ES-I3 (cell line): ENCODE measurements around the gene GRK5.

ENCODE experiments used
- H3K36me3 ChIP-seq: 2 replicates; pipeline ENCODE4 v1.6.1; 2013; ENCODE audit warnings: mild to moderate bottlenecking, low read length, control low read depth, moderate library complexity; ENCODE audit not compliant: insufficient read depth
- H3K4me1 ChIP-seq: 2 replicates; pipeline ENCODE4 v1.6.1; 2013; ENCODE audit warnings: mild to moderate bottlenecking, control low read depth, low read length; ENCODE audit not compliant: insufficient read depth
- H3K9ac ChIP-seq: 2 replicates; pipeline ENCODE4 v1.6.1; 2013; ENCODE audit warnings: low read depth, mild to moderate bottlenecking, low read length, moderate library complexity
- H3K9me3 ChIP-seq: 2 replicates; pipeline ENCODE4 v1.6.1; 2013; ENCODE audit warnings: mild to moderate bottlenecking, low read length, moderate library complexity; ENCODE audit not compliant: control insufficient read depth, insufficient read depth

GRK5 gene

GRCh38 chr10:119407254-119407777 is 199.9 kb downstream of the GRK5 start:
- Histone ChIP-seq H3K9ac (no peak overlapping the region), H3K4me1 (peaks cover 6% of the 10 kb centered on the region; the same call in 1 of the 2 replicates), H3K9me3 (no peaks in the 10 kb centered on the region), H3K36me3 (no peaks in the 10 kb centered on the region)

DNA sequence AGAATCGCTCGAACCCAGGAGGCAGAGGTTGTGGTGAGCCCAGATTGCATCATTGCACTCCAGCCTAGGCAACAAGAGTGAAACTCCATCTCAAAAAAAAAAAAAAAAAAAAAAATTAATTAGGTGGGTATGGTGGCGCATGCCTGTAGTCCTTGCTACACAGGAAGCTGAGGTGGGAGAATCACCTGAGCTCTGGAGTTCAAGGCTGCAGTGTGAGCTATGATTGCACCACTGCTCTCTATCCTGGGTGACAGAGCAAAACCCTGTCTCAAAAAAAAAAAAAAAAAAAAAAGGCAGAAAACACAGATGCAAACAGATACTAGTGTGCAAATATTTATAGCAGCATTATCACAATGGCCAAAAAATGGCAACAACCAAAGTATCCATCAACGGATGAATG is 200.7 kb downstream of the GRK5 start:
- no peaks in the 10 kb centered on the region for H3K36me3 ChIP-seq
- no peak overlapping the region for H3K9ac ChIP-seq
- peaks cover 9% of the 10 kb centered on the region; the same call in 1 of the 2 replicates for H3K4me1 ChIP-seq
- H3K9me3 ChIP-seq: no peaks in the 10 kb centered on the region

GRCh38 chr10:119408969-119409371 is 201.6 kb downstream of the GRK5 start:
- Histone ChIP-seq H3K9ac (no peak overlapping the region), H3K36me3 (no peaks in the 10 kb centered on the region), H3K4me1 (peaks cover 18% of the 10 kb centered on the region; the same call in 1 of the 2 replicates), H3K9me3 (no peaks in the 10 kb centered on the region)

- Histone ChIP-seq H3K4me1 (peaks cover 20% of the 10 kb centered on the region; the same call in 1 of the 2 replicates), H3K36me3 (no peaks in the 10 kb centered on the region), H3K9me3 (no peaks in the 10 kb centered on the region), H3K9ac (no peak overlapping the region)
Measured at GRCh38 chr10:119409385-119409784, 202.0 kb downstream of the GRK5 start.

DNA sequence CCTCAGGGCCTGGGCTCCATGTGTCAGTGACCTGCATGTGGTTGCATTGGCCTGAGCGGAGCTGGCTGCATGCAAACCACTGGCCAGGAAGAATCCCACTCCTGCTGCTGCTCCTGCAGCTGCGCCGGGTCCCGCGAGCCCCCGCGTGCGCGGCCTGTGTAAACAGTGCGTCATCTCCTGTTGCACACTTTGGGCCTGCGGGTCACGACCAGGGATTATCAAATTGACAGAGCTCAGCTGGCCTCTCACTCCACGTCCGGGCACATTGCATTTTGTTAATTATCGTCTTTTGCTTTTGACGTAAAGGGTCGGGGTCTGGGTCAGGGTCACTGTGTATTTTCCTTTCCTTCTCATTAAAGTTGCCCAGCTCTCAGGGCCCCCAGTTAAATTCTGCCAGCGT is 202.5 kb downstream of the GRK5 start:
- no peaks in the 10 kb centered on the region for H3K9me3 ChIP-seq
- H3K9ac ChIP-seq: no peak overlapping the region
- H3K4me1 ChIP-seq: peaks cover 20% of the 10 kb centered on the region; the same call in 1 of the 2 replicates
- H3K36me3 ChIP-seq: no peaks in the 10 kb centered on the region

DNA sequence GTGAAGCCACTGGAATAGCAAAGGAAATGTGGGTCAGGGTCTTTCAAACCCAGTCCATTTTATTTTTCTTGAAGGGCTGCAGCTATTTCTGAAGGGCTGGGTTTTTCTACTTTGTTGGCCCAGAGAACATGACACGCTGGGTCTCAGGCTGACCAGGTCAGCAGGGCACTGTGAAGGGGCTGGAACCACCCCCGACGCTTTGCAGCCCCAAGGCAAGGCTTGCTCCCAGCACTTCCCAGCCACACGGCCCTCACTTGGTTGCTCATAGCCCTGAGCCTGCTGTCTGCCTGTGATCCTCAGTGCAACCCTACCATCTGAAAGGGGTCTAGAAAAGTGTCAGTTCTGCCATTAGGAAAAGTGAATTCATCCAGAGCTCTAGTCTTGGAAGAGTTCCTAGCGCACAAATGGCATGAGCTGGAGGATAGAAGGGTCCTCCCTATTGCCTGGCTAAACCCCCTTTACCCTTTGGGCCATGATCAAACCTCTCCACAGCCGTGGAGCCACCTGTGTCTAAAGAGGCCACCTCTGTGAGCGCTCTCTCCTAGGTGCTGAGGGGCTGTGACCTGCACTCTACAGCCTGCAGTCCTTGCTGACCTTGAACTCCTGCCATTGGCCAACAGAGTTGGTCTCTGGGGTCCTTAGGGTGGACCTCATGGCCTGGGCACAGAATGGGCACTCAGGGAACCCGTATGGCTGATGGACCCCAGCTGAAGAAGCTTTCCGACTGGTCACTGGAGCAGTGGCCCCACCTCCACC is 203.2 kb downstream of the GRK5 start:
- Histone ChIP-seq H3K4me1 (peaks cover 14% of the 10 kb centered on the region; the same call in 1 of the 2 replicates), H3K9ac (no peak overlapping the region), H3K36me3 (no peaks in the 10 kb centered on the region), H3K9me3 (no peaks in the 10 kb centered on the region)

GRCh38 chr10:119412244-119413092 is 205.1 kb downstream of the GRK5 start:
- Histone ChIP-seq H3K36me3 (no peaks in the 10 kb centered on the region), H3K9ac (no peak overlapping the region), H3K4me1 (peaks cover 14% of the 10 kb centered on the region; the same call in 1 of the 2 replicates), H3K9me3 (no peaks in the 10 kb centered on the region)

DNA sequence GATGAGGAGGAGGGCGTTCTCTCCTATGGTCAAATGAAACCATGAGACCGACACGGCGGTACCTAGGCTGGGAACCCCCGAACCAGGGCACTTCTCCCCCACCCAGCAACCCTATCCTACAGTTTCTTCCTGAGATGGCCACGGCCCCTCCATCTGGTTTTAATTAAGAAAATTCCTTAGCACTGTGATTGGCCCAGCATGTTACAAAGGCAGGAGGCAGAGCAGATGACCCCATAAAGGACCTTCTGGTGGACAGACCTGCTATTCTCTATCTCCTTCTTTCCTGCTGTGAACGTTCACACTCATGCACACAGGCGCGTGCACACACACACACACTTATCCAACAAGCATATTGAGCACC is 205.7 kb downstream of the GRK5 start:
- Histone ChIP-seq H3K4me1 (peaks cover 14% of the 10 kb centered on the region; the same call in 1 of the 2 replicates), H3K36me3 (no peaks in the 10 kb centered on the region), H3K9me3 (no peaks in the 10 kb centered on the region), H3K9ac (no peak overlapping the region)

DNA sequence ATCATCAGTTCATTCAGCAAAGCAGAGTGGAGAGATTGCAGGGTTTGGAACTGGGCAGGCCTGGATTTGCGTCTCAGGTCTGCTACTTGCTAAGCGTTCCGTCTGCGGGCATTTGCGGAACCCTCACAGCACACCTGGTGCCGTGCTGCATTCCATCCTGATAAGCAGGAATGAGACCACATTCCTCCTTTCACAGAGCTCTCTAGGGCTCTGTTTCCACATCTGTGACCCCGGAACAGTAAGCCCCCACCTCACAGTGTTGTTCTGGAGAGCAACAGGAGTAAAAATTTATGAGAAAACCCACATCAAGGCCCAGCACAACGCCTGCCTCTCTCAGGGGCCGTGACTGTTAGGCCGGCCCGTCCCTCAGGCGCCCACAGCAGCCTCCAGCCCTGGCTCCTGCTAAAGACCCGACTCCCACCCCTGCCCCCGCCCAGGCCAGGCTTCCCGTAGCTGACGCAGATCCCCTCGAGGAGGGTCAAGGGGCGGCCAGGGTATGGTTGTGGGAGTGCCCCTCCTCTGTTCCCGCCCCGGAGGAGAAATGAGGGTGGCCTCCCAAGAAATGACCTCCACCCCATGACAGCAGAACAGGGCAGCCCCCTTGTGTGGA is 206.2 kb downstream of the GRK5 start:
- H3K9ac ChIP-seq: no peak overlapping the region
- peaks cover 14% of the 10 kb centered on the region; the same call in 1 of the 2 replicates for H3K4me1 ChIP-seq
- no peaks in the 10 kb centered on the region for H3K9me3 ChIP-seq
- H3K36me3 ChIP-seq: no peaks in the 10 kb centered on the region

DNA sequence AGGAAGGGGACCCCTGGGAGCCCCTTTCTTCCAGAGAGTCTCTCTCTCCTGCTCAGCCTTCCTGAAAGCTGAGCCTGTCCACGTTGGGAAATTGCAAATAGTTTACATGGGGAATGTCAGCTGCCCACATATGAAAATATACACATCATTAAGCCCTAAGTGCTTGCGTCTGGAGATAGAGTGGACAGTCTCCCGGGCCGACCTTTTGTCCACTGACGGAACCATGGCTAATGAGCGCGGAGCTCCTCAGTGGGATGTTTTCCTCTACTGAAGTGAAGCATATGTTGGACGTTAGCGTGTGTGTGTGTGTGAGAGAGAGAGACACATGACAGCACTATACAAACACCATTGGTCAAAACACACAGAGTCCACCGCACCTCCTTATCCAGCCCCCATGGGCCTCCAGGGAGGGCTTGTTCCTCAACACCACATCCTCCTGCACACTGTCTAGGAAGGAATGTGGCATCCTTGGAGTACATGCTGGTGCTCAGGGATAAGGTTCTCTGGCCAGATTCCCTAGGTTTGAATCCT is 206.8 kb downstream of the GRK5 start:
- no peaks in the 10 kb centered on the region for H3K9me3 ChIP-seq
- H3K9ac ChIP-seq: no peak overlapping the region
- peaks cover 14% of the 10 kb centered on the region; the same call in 1 of the 2 replicates for H3K4me1 ChIP-seq
- H3K36me3 ChIP-seq: no peaks in the 10 kb centered on the region

DNA sequence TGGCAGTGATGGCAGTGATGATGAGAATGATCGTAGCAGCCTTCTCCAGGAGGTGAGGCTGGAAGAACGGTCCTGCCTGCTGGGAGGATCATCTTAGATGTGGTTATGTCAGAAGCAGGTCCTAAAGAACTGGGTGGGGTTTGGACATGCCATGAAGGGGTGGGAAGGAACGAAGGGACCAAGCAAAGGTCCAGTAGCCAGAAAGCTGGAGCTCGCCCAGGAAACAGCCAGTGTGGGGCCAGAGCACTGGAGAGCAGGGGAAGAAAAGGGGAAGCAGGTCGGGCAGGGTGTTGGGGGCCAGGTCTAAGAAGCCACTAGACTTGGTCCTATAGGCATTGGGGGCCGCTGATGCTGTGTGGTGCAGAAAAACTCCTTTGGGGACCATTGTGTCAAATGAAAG is 207.8 kb downstream of the GRK5 start:
- no peaks in the 10 kb centered on the region for H3K9me3 ChIP-seq
- peaks cover 14% of the 10 kb centered on the region; the same call in 1 of the 2 replicates for H3K4me1 ChIP-seq
- H3K9ac ChIP-seq: no peak overlapping the region
- no peaks in the 10 kb centered on the region for H3K36me3 ChIP-seq

DNA sequence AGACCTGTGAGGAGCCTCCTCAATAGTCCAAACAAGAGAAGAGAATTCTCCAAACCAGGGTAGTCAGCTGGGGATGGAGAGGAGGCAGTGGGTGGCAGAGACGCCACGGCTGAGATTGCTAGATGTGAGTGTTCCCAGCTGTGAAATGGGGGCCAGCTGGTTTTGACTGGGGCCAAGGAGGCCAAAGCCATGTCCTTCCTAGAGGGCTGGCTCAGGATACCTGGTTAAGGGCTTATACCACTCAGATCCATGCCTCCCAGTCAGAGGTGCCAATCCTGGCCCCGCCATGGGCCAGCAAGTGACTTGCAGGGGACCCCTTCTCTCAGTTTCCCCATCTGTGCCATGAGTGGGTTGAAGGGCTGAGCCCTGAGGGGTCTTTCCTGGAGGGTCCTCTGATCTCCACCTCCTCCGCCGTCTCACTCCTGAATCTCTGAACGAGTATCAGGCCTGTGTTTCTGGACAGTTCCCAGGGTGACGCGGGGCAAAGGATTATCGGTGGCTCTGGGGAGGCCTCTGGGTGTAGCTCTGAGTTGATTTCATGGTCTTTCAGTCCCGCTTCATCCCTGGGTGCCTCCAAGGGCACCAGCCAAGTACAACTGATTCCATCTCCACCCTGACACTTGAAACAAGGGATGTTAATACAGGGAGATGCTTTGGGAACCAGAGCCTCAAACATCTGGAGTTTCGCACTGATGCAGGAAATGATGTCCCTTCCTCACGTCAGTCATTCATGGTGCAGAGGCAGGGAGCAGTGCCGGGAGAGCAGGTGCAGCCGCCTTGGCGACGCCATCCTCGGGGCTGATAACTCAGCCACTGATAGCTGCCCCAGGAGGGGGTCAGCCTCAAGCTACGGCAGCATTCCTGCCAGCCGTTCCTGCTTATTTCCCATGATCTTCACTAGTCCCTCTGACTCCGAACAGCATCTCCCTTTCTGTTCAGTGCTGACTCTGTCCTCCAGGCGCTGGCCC is 208.4 kb downstream of the GRK5 start:
- H3K4me1 ChIP-seq: peaks cover 14% of the 10 kb centered on the region; the same call in 1 of the 2 replicates
- no peaks in the 10 kb centered on the region for H3K36me3 ChIP-seq
- no peaks in the 10 kb centered on the region for H3K9me3 ChIP-seq
- H3K9ac ChIP-seq: no peak overlapping the region

DNA sequence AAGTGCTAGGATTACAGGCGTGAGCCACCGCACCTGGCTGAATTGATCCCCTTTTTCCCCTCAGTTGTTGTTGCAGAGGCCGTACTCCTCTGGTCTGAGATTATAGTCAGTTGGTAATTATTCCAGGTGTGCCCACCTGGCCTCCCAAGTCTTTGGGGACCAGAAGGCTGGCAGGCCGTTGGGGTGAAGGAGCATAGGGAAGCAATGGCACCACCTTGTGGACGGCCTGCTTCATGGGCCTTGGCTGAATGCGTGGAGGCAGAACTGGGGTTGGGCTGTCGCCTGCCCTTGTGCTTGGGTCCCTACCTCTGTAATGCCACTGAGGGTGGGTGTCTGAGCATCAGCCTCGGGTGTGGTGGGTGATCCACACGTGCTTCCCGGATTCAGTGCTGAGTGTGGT is 209.5 kb downstream of the GRK5 start:
- Histone ChIP-seq H3K4me1 (peaks cover 14% of the 10 kb centered on the region; the same call in 1 of the 2 replicates), H3K9ac (no peak overlapping the region), H3K36me3 (no peaks in the 10 kb centered on the region), H3K9me3 (no peaks in the 10 kb centered on the region)
